HL-60 (cell line): ENCODE results near the gene ASXL1.

ENCODE experiments used
- DNase-seq, 2 experiments: peaks; one replicate each; pipeline ENCODE4 v3.0.0-alpha.2; 2010 to 2020; ENCODE audit warnings: low read depth in 1 of 2, low spot score in 1 of 2
- H3K27ac ChIP-seq: fragments of 250-450 bp; sonication (Bioruptor Pico); replicated peaks from 2 replicates; pipeline ENCODE4 v1.5.1; 2020; ENCODE audit warnings: mild to moderate bottlenecking, moderate library complexity
- H3K27me3 ChIP-seq: fragments of 250-450 bp; sonication (Bioruptor Pico); 2 replicates; pipeline ENCODE4 v1.5.1; 2021; ENCODE audit warnings: mild to moderate bottlenecking, moderate library complexity; ENCODE audit not compliant: insufficient read depth, poor library complexity, severe bottlenecking
- H3K4me3 ChIP-seq: replicated peaks from 2 replicates; pipeline ENCODE4 v1.5.1; 2011; ENCODE audit warnings: mild to moderate bottlenecking, control low read depth, low read length; ENCODE audit not compliant: insufficient read depth
- CTCF ChIP-seq: IDR thresholded peaks from one replicate; pipeline ENCODE4 v1.5.1; 2011; ENCODE audit warnings: low read length, control low read depth, inconsistent platforms; ENCODE audit not compliant: insufficient read depth
- GABPA ChIP-seq: IDR thresholded peaks from 2 replicates; pipeline ENCODE4 v1.6.1; 2012; ENCODE audit warnings: low read depth
- POLR2AphosphoS5 ChIP-seq: IDR thresholded peaks from 2 replicates; pipeline ENCODE4 v1.6.1; 2012; ENCODE audit warnings: low read depth
- SPI1 ChIP-seq: IDR thresholded peaks from 2 replicates; pipeline ENCODE4 v1.6.1; 2012; ENCODE audit warnings: low read depth, mild to moderate bottlenecking, borderline replicate concordance
- TF ChIP-seq, protein P1 (sequence below): IDR thresholded peaks from 2 replicates; pipeline ENCODE4 v1.6.1; 2012; ENCODE audit warnings: low read depth; ENCODE audit not compliant: insufficient replicate concordance

ASXL1 gene

GRCh38 chr20:32315399-32315798, 42.7 kb upstream of the ASXL1 start:
- no peak overlapping the region for H3K4me3 ChIP-seq
- H3K27me3 ChIP-seq: no peaks in the 10 kb centered on the region
- H3K27ac ChIP-seq: no peak overlapping the region
- no peak for TF ChIP-seq GABPA
- TF ChIP-seq POLR2AphosphoS5: no peak
- no peak for TF ChIP-seq CTCF
- TF ChIP-seq, protein P1, sequence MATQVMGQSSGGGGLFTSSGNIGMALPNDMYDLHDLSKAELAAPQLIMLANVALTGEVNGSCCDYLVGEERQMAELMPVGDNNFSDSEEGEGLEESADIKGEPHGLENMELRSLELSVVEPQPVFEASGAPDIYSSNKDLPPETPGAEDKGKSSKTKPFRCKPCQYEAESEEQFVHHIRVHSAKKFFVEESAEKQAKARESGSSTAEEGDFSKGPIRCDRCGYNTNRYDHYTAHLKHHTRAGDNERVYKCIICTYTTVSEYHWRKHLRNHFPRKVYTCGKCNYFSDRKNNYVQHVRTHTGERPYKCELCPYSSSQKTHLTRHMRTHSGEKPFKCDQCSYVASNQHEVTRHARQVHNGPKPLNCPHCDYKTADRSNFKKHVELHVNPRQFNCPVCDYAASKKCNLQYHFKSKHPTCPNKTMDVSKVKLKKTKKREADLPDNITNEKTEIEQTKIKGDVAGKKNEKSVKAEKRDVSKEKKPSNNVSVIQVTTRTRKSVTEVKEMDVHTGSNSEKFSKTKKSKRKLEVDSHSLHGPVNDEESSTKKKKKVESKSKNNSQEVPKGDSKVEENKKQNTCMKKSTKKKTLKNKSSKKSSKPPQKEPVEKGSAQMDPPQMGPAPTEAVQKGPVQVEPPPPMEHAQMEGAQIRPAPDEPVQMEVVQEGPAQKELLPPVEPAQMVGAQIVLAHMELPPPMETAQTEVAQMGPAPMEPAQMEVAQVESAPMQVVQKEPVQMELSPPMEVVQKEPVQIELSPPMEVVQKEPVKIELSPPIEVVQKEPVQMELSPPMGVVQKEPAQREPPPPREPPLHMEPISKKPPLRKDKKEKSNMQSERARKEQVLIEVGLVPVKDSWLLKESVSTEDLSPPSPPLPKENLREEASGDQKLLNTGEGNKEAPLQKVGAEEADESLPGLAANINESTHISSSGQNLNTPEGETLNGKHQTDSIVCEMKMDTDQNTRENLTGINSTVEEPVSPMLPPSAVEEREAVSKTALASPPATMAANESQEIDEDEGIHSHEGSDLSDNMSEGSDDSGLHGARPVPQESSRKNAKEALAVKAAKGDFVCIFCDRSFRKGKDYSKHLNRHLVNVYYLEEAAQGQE: no peak
- TF ChIP-seq SPI1: no peak
- DNase-seq: no peak

- Histone ChIP-seq H3K4me3 (no peak overlapping the region), H3K27ac (no peak overlapping the region), H3K27me3 (no peaks in the 10 kb centered on the region)
- DNase-seq: no peak
- no peak for TF ChIP-seq CTCF
- TF ChIP-seq, protein P1: no peak
- no peak for TF ChIP-seq GABPA
- TF ChIP-seq SPI1: no peak
These were observed 42.2 kb upstream of the ASXL1 start for GRCh38 chr20:32315891-32316290.

GRCh38 chr20:32316667-32317066, 41.5 kb upstream of the ASXL1 start:
- Histone ChIP-seq H3K27ac (no peak overlapping the region), H3K27me3 (no peaks in the 10 kb centered on the region), H3K4me3 (no peak overlapping the region)
- no peak for TF ChIP-seq SPI1
- TF ChIP-seq, protein P1: no peak
- TF ChIP-seq GABPA: no peak
- no peak for TF ChIP-seq POLR2AphosphoS5
- no peak for TF ChIP-seq CTCF
- DNase-seq: no peak
